ENCODE data around the gene ANGPT4.

- no peak for TF ChIP-seq CTCF (conservative IDR thresholded peaks at IDR 0.05)
- TF ChIP-seq EZH2 (IDR thresholded peaks at IDR 0.05; ENCODE audit: low read depth), result no peak
Observed at GRCh38 chr20:871948-872347, 44.2 kb downstream of the ANGPT4 start.
